Breast epithelium (tissue), 4 donors: ENCODE measurements around the gene G6PC3. TPM values are rescaled to one million over a fixed set of nuclear protein-coding genes. Genes with fewer than 3 reads are reported as not detected.

Experiments used
- DNase-seq, 2 donors: peaks; one replicate each; pipeline ENCODE4 v3.0.0-alpha.2; 2019; ENCODE audit warnings: low spot score in 2 of 2
- H3K27ac ChIP-seq, 2 donors: fragments of 200-600 bp; sonication (generic) in 1 of 2; one replicate each; pipeline ENCODE4 v1.5.1; 2016 to 2019; ENCODE audit warnings: mild to moderate bottlenecking in 1 of 2
- H3K27me3 ChIP-seq, 2 donors: fragments of 200-600 bp; sonication (generic) in 1 of 2; one replicate each; pipeline versions ENCODE4 v1.5.1 to v1.6.0; 2017 to 2019; ENCODE audit warnings: control low read depth in 1 of 2, mild to moderate bottlenecking in 1 of 2
- H3K36me3 ChIP-seq: fragments of 200-600 bp; one replicate; pipeline ENCODE4 v1.5.1; 2019
- H3K4me1 ChIP-seq, 2 donors: fragments of 200-600 bp; sonication (generic); one replicate each; pipeline ENCODE4 v1.5.1; 2016 to 2019; ENCODE audit warnings: control low read depth in 1 of 2
- H3K4me3 ChIP-seq, 3 donors: fragments of 200-600 bp; sonication (generic); 1 replicate in 2 of 3; 2 replicates in 1 of 3; pipeline ENCODE4 v1.5.1; 2016 to 2019; ENCODE audit warnings: mild to moderate bottlenecking in 3 of 3, moderate library complexity in 2 of 3
- H3K9me3 ChIP-seq, 2 donors: fragments of 200-600 bp; sonication (generic) in 1 of 2; one replicate each; pipeline ENCODE4 v1.5.1; 2016 to 2019; ENCODE audit warnings: control low read depth in 1 of 2
- CTCF ChIP-seq, 3 donors: fragments of 450-650 bp; IDR thresholded peaks; one replicate each; pipeline ENCODE4 v1.5.1; 2016 to 2017; ENCODE audit warnings: antibody characterized with exemption in 3 of 3, mild to moderate bottlenecking in 3 of 3, moderate library complexity in 3 of 3
- POLR2A ChIP-seq: fragments of 450-650 bp; IDR thresholded peaks from one replicate; pipeline ENCODE4 v1.6.1; 2016; ENCODE audit warnings: antibody characterized with exemption, mild to moderate bottlenecking, moderate library complexity
- POLR2AphosphoS5 ChIP-seq, 3 donors: sonication (generic); formaldehyde crosslinking; IDR thresholded peaks; one replicate each; pipeline ENCODE4 v1.6.1; 2017; ENCODE audit warnings: antibody characterized with exemption in 3 of 3
- intact Hi-C: fragments of 100-400 bp; cut with DNase I; formaldehyde crosslinking; loops from one replicate; pipeline ENCODE4 v1.15.1; 2023; ENCODE audit warnings: low total_unique reads
- total RNA-seq, 3 donors: library from RNA; depleted of rRNA; stranded (reverse); fragments of >200 nt; gene quantifications; one replicate each; pipeline ENCODE4 v1.1.0, GENCODE V29; 2016

The G6PC3 gene
- total RNA-seq, 3 donors from 2014 or later, result 34.7 to 39.8 (median 35.4) TPM

DNA sequence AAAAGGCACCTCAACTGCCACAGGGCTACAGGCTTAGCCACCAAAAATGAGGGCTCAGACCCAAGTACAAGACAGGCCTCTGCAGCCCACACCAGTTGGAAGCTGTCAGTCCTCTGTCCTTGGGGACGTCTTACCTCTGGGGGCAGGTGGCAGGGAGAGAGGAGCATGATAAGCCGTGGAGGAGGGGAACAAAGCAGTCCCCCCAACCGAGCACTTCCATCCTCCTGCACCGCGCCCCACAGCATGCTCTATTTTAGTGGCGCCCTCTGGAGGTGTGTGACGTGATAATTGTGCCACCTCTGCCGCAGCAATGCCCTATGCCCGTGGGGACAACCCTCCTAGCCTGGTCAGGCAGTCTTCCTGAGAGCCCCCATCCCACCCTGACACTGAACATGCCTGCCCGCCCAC, 13.6 kb downstream of the G6PC3 start:
- H3K4me1 ChIP-seq, result peaks cover 0 to 7% of the 10 kb centered on the region in 2 donors
- TF ChIP-seq POLR2A (no peak), POLR2AphosphoS5 (IDR thresholded peaks at IDR 0.05) (no peak), CTCF (IDR thresholded peaks at IDR 0.05) (no peak)
- H3K36me3 ChIP-seq, result no peaks in the 10 kb centered on the region
- no peaks in the 10 kb centered on the region for H3K9me3 ChIP-seq
- H3K27me3 ChIP-seq, result no peaks in the 10 kb centered on the region
- H3K4me3 ChIP-seq, result no peak overlapping the region
- no peak for DNase-seq
- intact Hi-C loops, result no loop called here
- no peak overlapping the region for H3K27ac ChIP-seq

GRCh38 chr17:44084921-44085320, 14.4 kb downstream of the G6PC3 start:
- Histone ChIP-seq H3K27ac (no peak overlapping the region), H3K36me3 (no peaks in the 10 kb centered on the region), H3K4me1 (peaks cover 0 to 7% of the 10 kb centered on the region in 2 donors), H3K4me3 (no peak overlapping the region), H3K27me3 (no peaks in the 10 kb centered on the region), H3K9me3 (no peaks in the 10 kb centered on the region)
- TF ChIP-seq POLR2AphosphoS5 (IDR thresholded peaks at IDR 0.05) (no peak), CTCF (IDR thresholded peaks at IDR 0.05) (no peak), POLR2A (no peak)
- no peak for DNase-seq
- intact Hi-C loops, result no loop called here

- no peak for TF ChIP-seq POLR2A
- no peak for TF ChIP-seq CTCF (IDR thresholded peaks at IDR 0.05)
- TF ChIP-seq POLR2AphosphoS5 (IDR thresholded peaks at IDR 0.05), result no peak
- no peak for DNase-seq
- no peaks in the 10 kb centered on the region for H3K27me3 ChIP-seq
- H3K36me3 ChIP-seq, result no peaks in the 10 kb centered on the region
- H3K4me3 ChIP-seq, result no peak overlapping the region
- intact Hi-C loops, result no loop called here
- H3K9me3 ChIP-seq, result no peaks in the 10 kb centered on the region
- H3K4me1 ChIP-seq, result peaks cover 0 to 7% of the 10 kb centered on the region in 2 donors
- H3K27ac ChIP-seq, result peak overlapping the region; percentile 66 to 68
Measured at GRCh38 chr17:44085908-44086307, 15.4 kb downstream of the G6PC3 start.

DNA sequence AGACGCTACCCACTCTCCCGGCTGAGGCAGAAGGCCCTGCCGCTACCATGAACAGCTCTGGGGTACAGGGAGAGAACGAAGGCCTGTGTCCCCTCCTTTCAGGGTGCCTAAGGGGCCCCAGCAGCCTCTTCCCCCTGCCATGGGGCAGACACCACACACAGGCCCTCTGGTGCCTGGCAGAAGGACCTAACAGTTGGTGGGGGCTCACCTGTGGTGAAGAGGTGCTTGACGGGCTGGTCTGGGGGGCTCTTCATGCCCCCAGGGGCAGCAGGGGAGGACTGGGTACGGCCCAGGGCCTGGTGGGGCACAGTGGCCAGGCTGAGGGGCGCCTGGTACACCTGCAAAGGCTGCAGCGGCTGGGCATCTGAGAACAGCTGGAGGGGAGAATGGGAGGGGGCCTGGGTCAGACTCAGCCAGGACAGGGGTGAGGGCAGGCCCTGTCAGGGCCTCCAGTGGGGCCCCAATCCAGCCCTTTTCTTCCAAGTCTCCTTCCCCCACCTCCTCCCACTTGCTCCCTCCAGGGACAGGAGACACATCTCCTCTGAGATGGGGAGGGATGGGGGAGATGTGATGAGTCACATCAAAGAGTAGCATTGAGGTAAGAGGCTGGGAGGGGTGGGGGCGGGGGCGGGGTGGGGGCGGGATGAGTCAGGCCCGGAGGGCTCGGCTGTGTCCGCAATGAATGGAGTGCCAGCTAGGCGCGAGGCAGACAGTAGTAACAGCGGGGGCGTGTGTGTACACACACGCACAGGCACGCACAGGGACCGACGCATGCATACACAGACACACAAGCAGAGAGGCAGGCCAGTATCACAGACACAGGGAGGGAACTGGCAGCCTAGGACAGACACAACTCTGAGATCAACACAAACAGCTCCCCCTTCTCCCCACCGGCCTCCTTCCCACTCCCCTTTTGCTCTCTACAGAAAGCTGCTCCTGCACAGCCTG, 16.1 kb downstream of the G6PC3 start:
- Histone ChIP-seq H3K36me3 (no peaks in the 10 kb centered on the region), H3K27ac (peak overlapping the region; percentile 68 to 75), H3K4me1 (peaks cover 0 to 7% of the 10 kb centered on the region in 2 donors), H3K9me3 (no peaks in the 10 kb centered on the region), H3K27me3 (no peaks in the 10 kb centered on the region), H3K4me3 (no peak overlapping the region)
- no peak for DNase-seq
- TF ChIP-seq POLR2AphosphoS5 (IDR thresholded peaks at IDR 0.05), result no peak
- TF ChIP-seq CTCF (IDR thresholded peaks at IDR 0.05), result no peak
- no peak for TF ChIP-seq POLR2A
- intact Hi-C loops, result no loop called here

DNA sequence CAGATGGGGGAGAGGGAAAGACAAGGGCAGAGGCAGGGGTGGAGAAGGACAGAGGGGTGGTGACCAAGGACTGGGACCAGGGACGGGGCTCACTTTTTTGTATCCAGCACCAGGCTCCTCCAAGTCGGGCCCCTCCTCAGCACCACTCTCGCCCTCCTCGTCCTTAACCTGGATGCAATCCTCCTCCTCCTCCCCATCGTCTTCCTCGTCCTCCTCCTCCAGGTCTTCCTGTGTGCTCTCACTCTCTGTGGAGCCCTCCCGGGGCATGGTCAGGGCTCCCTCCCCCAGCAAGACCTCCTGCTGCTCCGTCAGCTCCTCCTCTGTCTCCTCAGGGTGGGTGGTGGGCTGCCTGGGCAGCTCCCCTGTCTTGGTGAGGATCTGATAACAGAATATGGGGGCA, 16.8 kb downstream of the G6PC3 start:
- no peak for TF ChIP-seq POLR2A
- TF ChIP-seq CTCF (IDR thresholded peaks at IDR 0.05), result no peak
- no peak for TF ChIP-seq POLR2AphosphoS5 (IDR thresholded peaks at IDR 0.05)
- H3K4me1 ChIP-seq, result peaks cover 0 to 7% of the 10 kb centered on the region in 2 donors
- H3K9me3 ChIP-seq, result no peaks in the 10 kb centered on the region
- peak overlapping the region; percentile 68 to 75 for H3K27ac ChIP-seq
- no peak overlapping the region for H3K4me3 ChIP-seq
- H3K36me3 ChIP-seq, result no peaks in the 10 kb centered on the region
- H3K27me3 ChIP-seq, result no peaks in the 10 kb centered on the region
- intact Hi-C loops, result no loop called here
- DNase-seq, result no peak
